Stimulated activated CD4-positive, alpha-beta T cell treated with anti-CD3 and anti-CD28 coated beads, Interleukin-2, amount 100 ng/mL, for 48 hours (primary cell): ENCODE measurements around the gene DSCAM.
"Not testable (repeated sequence)": the region's sequence is repeated elsewhere in the genome, so short reads cannot be mapped to it uniquely, and the experiment has no call there.

Experiments used
- DNase-seq, 2 donors: peaks; one replicate each; pipeline ENCODE4 v3.0.0-alpha.2; 2020

DSCAM gene

GRCh38 chr21:40074710-40075109 is 772.2 kb downstream of the DSCAM start:
- no peak for DNase-seq

GRCh38 chr21:40074198-40074597 is 772.8 kb downstream of the DSCAM start:
- DNase-seq: no peak

GRCh38 chr21:40073642-40074041 is 773.3 kb downstream of the DSCAM start:
- no peak for DNase-seq

- no peak for DNase-seq
These were observed 776.1 kb downstream of the DSCAM start for GRCh38 chr21:40070871-40071270.

GRCh38 chr21:40067751-40068150 is 779.2 kb downstream of the DSCAM start:
- no peak for DNase-seq

GRCh38 chr21:40066221-40066620 is 780.7 kb downstream of the DSCAM start:
- no peak for DNase-seq

- no peak for DNase-seq
These were observed 786.8 kb downstream of the DSCAM start for GRCh38 chr21:40060083-40060677.

- DNase-seq: no peak
These were observed 789.6 kb downstream of the DSCAM start for GRCh38 chr21:40057331-40057730.

- DNase-seq: no peak
These were observed 790.9 kb downstream of the DSCAM start for GRCh38 chr21:40056031-40056430.

- DNase-seq: no peak
These were observed 792.6 kb downstream of the DSCAM start for GRCh38 chr21:40054403-40054802.

- DNase-seq: no peak
These were observed 794.0 kb downstream of the DSCAM start for GRCh38 chr21:40053007-40053406.

GRCh38 chr21:40052276-40052675 is 794.7 kb downstream of the DSCAM start:
- no peak for DNase-seq

GRCh38 chr21:40051801-40052200 is 795.2 kb downstream of the DSCAM start:
- DNase-seq: no peak

GRCh38 chr21:40049931-40050290 is 797.0 kb downstream of the DSCAM start:
- DNase-seq: no peak

GRCh38 chr21:40049031-40049930 is 797.7 kb downstream of the DSCAM start:
- no peak for DNase-seq

- DNase-seq: no peak
These were observed 798.8 kb downstream of the DSCAM start for GRCh38 chr21:40047993-40048730.

- DNase-seq: no peak
These were observed 799.7 kb downstream of the DSCAM start for GRCh38 chr21:40047211-40047610.

GRCh38 chr21:40043866-40044265 is 803.1 kb downstream of the DSCAM start:
- DNase-seq: no peak

GRCh38 chr21:40043423-40043822 is 803.5 kb downstream of the DSCAM start:
- DNase-seq: no peak

- DNase-seq: no peak
These were observed 805.5 kb downstream of the DSCAM start for GRCh38 chr21:40041446-40041845.

- DNase-seq: not testable (repeated sequence)
These were observed 813.7 kb downstream of the DSCAM start for GRCh38 chr21:40033156-40033782.

- no peak for DNase-seq
These were observed 817.1 kb downstream of the DSCAM start for GRCh38 chr21:40029888-40030287.

- DNase-seq: not testable (repeated sequence)
These were observed 818.6 kb downstream of the DSCAM start for GRCh38 chr21:40028393-40028792.
